Endodermal cell (in vitro differentiated cells): ENCODE measurements around the gene LHFPL3. TPM values are rescaled to one million over a fixed set of nuclear protein-coding genes. Genes with fewer than 3 reads are reported as not detected.

ENCODE experiments used
- DNase-seq: peaks from one replicate; pipeline ENCODE4 v3.0.0-alpha.2; 2017
- H3K27ac ChIP-seq: 2 replicates; pipeline ENCODE4 v1.5.1; 2013; ENCODE audit warnings: mild to moderate bottlenecking, low read depth, low read length, moderate library complexity
- H3K27me3 ChIP-seq: 2 replicates; pipeline ENCODE4 v1.6.1; 2013; ENCODE audit warnings: mild to moderate bottlenecking, low read length, moderate library complexity; ENCODE audit not compliant: insufficient read depth, control insufficient read depth, poor library complexity, severe bottlenecking
- H3K36me3 ChIP-seq: 2 replicates; pipeline ENCODE4 v1.7.0; 2013; ENCODE audit warnings: mild to moderate bottlenecking, low read length, moderate library complexity; ENCODE audit not compliant: control insufficient read depth, insufficient read depth
- H3K4me1 ChIP-seq: one replicate; pipeline ENCODE4 v1.7.0; 2013; ENCODE audit warnings: low read length; ENCODE audit not compliant: control insufficient read depth, insufficient read depth
- H3K4me3 ChIP-seq: 2 replicates; pipeline ENCODE4 v1.5.1; 2013; ENCODE audit warnings: mild to moderate bottlenecking, low read length, moderate library complexity
- H3K9ac ChIP-seq: 2 replicates; pipeline ENCODE4 v1.6.1; 2013; ENCODE audit warnings: mild to moderate bottlenecking, low read length, moderate library complexity; ENCODE audit not compliant: poor library complexity, severe bottlenecking; ENCODE audit errors: extremely low read depth
- H3K9me3 ChIP-seq: 2 replicates; pipeline ENCODE4 v1.6.1; 2013; ENCODE audit warnings: mild to moderate bottlenecking, low read length, moderate library complexity; ENCODE audit not compliant: control insufficient read depth
- H3K27ac Mint-ChIP-seq: 2 replicates; pipeline ENCODE4 v1.8.0; 2020; ENCODE audit warnings: mixed read lengths
- H3K27me3 Mint-ChIP-seq: 2 replicates; pipeline ENCODE4 v1.8.0; 2021; ENCODE audit warnings: mild to moderate bottlenecking, mixed read lengths; ENCODE audit not compliant: insufficient read depth
- H3K36me3 Mint-ChIP-seq: 2 replicates; pipeline ENCODE4 v1.8.0; 2020; ENCODE audit warnings: low read depth, mixed read lengths
- H3K4me1 Mint-ChIP-seq: 2 replicates; pipeline ENCODE4 v1.8.0; 2020; ENCODE audit warnings: mixed read lengths
- H3K4me3 Mint-ChIP-seq: 2 replicates; pipeline ENCODE4 v1.8.0; 2020; ENCODE audit warnings: mild to moderate bottlenecking, moderate library complexity, mixed read lengths
- H3K9me3 Mint-ChIP-seq: 2 replicates; pipeline ENCODE4 v1.8.0; 2020; ENCODE audit warnings: mild to moderate bottlenecking, mixed read lengths
- WGBS, 2 experiments: methylation state at CpG; one replicate each; pipeline versions ENCODE4 v1.1.5 to v1.1.7; 2013; ENCODE audit warnings: missing lambda C conversion rate in 2 of 2, mixed read lengths in 1 of 2; ENCODE audit not compliant: insufficient coverage in 1 of 2, insufficient read length in 1 of 2; 5-methylcytosine and 5-hydroxymethylcytosine counted together
- total RNA-seq, 2 donors: library from RNA; stranded (reverse); fragmentation: NEBNext Ultra II Directional in 1 of 2; extraction: Animal tissue kit (Norgen Biotek cat#: 25700) in 1 of 2; gene quantifications; 2 replicates in 1 of 2; 3 replicates in 1 of 2; pipeline ENCODE4 v1.2.1, GENCODE V29; 2021
- TF ChIP-seq, protein P1 (sequence below): fragments of 200-600 bp; sonication (generic); conservative IDR thresholded peaks from 2 replicates; pipeline ENCODE4 v1.5.0; 2021; ENCODE audit warnings: antibody characterized with exemption, mild to moderate bottlenecking

The LHFPL3 gene
- total RNA-seq, 2 donors from 2014 or later, result not detected

GRCh38 chr7:104909096-104909495 lies 580.7 kb downstream of the LHFPL3 start:
- Mint-ChIP-seq H3K27me3 (peaks cover 2% of the 10 kb centered on the region), H3K27ac (no peak overlapping the region), H3K36me3 (no peaks in the 10 kb centered on the region), H3K4me3 (no peak overlapping the region), H3K4me1 (no peaks in the 10 kb centered on the region), H3K9me3 (no peaks in the 10 kb centered on the region)
- no peaks in the 10 kb centered on the region for H3K9me3 ChIP-seq
- H3K27me3 ChIP-seq, result peaks cover 7% of the 10 kb centered on the region
- no peak overlapping the region for H3K27ac ChIP-seq
- TF ChIP-seq, protein P1, sequence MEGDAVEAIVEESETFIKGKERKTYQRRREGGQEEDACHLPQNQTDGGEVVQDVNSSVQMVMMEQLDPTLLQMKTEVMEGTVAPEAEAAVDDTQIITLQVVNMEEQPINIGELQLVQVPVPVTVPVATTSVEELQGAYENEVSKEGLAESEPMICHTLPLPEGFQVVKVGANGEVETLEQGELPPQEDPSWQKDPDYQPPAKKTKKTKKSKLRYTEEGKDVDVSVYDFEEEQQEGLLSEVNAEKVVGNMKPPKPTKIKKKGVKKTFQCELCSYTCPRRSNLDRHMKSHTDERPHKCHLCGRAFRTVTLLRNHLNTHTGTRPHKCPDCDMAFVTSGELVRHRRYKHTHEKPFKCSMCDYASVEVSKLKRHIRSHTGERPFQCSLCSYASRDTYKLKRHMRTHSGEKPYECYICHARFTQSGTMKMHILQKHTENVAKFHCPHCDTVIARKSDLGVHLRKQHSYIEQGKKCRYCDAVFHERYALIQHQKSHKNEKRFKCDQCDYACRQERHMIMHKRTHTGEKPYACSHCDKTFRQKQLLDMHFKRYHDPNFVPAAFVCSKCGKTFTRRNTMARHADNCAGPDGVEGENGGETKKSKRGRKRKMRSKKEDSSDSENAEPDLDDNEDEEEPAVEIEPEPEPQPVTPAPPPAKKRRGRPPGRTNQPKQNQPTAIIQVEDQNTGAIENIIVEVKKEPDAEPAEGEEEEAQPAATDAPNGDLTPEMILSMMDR, result no peak
- no peak for DNase-seq
- no peak overlapping the region for H3K4me3 ChIP-seq
- H3K9ac ChIP-seq, result no peak overlapping the region
- no peaks in the 10 kb centered on the region for H3K4me1 ChIP-seq
- no peaks in the 10 kb centered on the region for H3K36me3 ChIP-seq
- 88 to 90% methylated on average over 2 of the region's 2 CpGs for WGBS, 2 experiments

- Mint-ChIP-seq H3K27me3 (no peaks in the 10 kb centered on the region), H3K4me1 (no peaks in the 10 kb centered on the region), H3K36me3 (no peaks in the 10 kb centered on the region), H3K27ac (no peak overlapping the region), H3K4me3 (no peak overlapping the region), H3K9me3 (no peaks in the 10 kb centered on the region)
- Histone ChIP-seq H3K9me3 (no peaks in the 10 kb centered on the region), H3K4me1 (no peaks in the 10 kb centered on the region), H3K4me3 (no peak overlapping the region), H3K27ac (no peak overlapping the region), H3K27me3 (no peaks in the 10 kb centered on the region), H3K9ac (no peak overlapping the region), H3K36me3 (no peaks in the 10 kb centered on the region)
- TF ChIP-seq, protein P1, result no peak
- no peak for DNase-seq
- WGBS, 2 experiments, result 93 to 94% methylated on average over 2 of the region's 2 CpGs
Observed at GRCh38 chr7:104914421-104914820, 586.0 kb downstream of the LHFPL3 start.

GRCh38 chr7:104921596-104921995 lies 593.2 kb downstream of the LHFPL3 start:
- TF ChIP-seq, protein P1, result no peak
- WGBS, 2 experiments, result 84 to 93% methylated on average over 2 of the region's 2 CpGs
- H3K27ac Mint-ChIP-seq, result no peak overlapping the region

More at GRCh38 chr7:104921596-104921995, 593.2 kb downstream of the LHFPL3 start:
- Mint-ChIP-seq H3K4me1 (peaks cover 9% of the 10 kb centered on the region), H3K9me3 (no peaks in the 10 kb centered on the region), H3K36me3 (no peaks in the 10 kb centered on the region), H3K27me3 (no peaks in the 10 kb centered on the region), H3K4me3 (no peak overlapping the region)
- H3K9me3 ChIP-seq, result no peaks in the 10 kb centered on the region
- H3K36me3 ChIP-seq, result no peaks in the 10 kb centered on the region
- H3K27ac ChIP-seq, result no peak overlapping the region
- H3K4me3 ChIP-seq, result no peak overlapping the region
- H3K27me3 ChIP-seq, result no peaks in the 10 kb centered on the region
- DNase-seq, result no peak
- H3K4me1 ChIP-seq, result peaks cover under 1% of the 10 kb centered on the region
- H3K9ac ChIP-seq, result no peak overlapping the region
